ENCODE results near the gene SRD5A1. TPM values are rescaled to one million over a fixed set of nuclear protein-coding genes. Genes with fewer than 3 reads are reported as not detected.

SRD5A1 gene
- total RNA-seq, 4 donors from 2014 or later = 2.2 to 5.6 (median 3.4) TPM

DNA sequence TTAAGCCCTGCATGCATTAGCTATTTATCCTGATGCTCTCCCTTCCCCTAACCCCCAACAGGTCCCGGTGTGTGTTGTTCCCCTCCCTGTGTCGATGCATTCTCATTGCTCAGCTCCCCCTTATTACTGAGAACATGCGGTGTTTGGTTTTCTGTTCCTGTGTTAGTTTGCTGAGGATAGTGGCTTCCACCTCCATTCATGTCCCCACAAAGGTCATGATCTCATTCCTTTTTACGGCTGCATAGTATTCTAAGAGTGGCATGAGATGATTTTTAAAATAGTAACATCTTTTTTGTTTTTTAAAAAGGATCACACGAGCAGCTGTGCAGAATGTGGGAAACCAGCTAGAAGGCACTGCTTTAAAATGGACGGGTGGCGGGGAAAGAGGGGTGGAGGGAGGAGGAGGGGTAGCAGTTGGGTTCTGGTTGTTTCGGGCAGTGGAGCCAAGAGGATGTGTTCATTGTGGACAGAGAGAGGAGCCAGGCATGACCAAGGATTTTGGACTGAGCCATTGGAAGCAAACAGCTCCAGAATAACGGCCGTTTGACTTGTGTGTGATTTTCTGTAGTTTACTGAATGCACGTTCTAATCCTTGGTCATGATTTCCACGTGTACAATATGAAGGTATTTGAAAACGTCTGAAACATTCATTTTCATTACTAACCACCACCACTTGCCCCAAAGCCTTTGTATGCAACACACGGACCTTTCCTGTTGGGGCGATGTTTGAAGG is 78.3 kb downstream of the SRD5A1 start:
- peak overlapping the region; percentile 92 to 99 (median 96) for H3K27ac ChIP-seq
- WGBS, 2 donors (ENCODE audit: low coverage in 1 of 2) = 35 to 39% methylated on average over 13 to 14 of the region's 15 CpGs
- no peak for TF ChIP-seq POLR2AphosphoS5 (IDR thresholded peaks at IDR 0.05)
- TF ChIP-seq POLR2A (IDR thresholded peaks at IDR 0.05) = no peak
- no peak for TF ChIP-seq EP300 (IDR thresholded peaks at IDR 0.05)
- TF ChIP-seq, protein P1, sequence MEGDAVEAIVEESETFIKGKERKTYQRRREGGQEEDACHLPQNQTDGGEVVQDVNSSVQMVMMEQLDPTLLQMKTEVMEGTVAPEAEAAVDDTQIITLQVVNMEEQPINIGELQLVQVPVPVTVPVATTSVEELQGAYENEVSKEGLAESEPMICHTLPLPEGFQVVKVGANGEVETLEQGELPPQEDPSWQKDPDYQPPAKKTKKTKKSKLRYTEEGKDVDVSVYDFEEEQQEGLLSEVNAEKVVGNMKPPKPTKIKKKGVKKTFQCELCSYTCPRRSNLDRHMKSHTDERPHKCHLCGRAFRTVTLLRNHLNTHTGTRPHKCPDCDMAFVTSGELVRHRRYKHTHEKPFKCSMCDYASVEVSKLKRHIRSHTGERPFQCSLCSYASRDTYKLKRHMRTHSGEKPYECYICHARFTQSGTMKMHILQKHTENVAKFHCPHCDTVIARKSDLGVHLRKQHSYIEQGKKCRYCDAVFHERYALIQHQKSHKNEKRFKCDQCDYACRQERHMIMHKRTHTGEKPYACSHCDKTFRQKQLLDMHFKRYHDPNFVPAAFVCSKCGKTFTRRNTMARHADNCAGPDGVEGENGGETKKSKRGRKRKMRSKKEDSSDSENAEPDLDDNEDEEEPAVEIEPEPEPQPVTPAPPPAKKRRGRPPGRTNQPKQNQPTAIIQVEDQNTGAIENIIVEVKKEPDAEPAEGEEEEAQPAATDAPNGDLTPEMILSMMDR (IDR thresholded peaks at IDR 0.05) = peak in 1 of 4 experiments; percentile 24
- no peak for ATAC-seq
- no peaks in the 10 kb centered on the region for H3K9me3 ChIP-seq
- peaks cover under 1 to 31% (median 26%) of the 10 kb centered on the region in 3 donors for H3K4me1 ChIP-seq
- H3K27me3 ChIP-seq = no peaks in the 10 kb centered on the region
- H3K4me3 ChIP-seq = peak overlapping the region; percentile 65 to 89
- H3K36me3 ChIP-seq = no peaks in the 10 kb centered on the region

DNA sequence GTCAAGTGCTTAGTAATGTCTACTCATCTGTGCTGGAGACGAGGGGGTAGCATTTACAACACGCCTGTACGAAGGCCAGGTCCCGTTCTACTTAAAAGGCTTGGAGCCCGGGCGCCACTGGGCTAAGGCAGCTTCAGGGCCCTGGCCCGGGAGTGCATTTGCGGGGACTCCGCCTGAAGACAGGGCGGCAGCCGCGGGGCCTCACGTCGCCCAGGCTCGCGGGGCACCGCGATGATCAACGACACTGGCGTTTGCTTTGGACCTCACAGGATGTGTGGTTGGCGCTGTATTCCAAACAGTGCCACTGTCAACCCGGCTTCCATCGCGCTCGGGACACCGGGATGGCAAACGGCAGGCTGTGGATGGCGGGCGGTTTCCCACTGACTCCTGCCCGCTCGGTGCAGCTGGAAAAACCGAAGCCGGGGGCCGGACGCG is 78.9 kb downstream of the SRD5A1 start:
- H3K4me1 ChIP-seq = peaks cover 3 to 37% (median 31%) of the 10 kb centered on the region in 3 donors
- no CpG with 5 or more reads among the region's 36 CpGs for WGBS, 2 donors (ENCODE audit: low coverage in 1 of 2)
- no peak for ATAC-seq
- no peaks in the 10 kb centered on the region for H3K27me3 ChIP-seq
- H3K4me3 ChIP-seq = peak overlapping the region; percentile 65 to 89
- H3K27ac ChIP-seq = peak overlapping the region; percentile 92 to 99 (median 96)
- no peak for TF ChIP-seq POLR2AphosphoS5 (IDR thresholded peaks at IDR 0.05)
- no peak for TF ChIP-seq EP300 (IDR thresholded peaks at IDR 0.05)
- TF ChIP-seq, protein P1 (IDR thresholded peaks at IDR 0.05) = peak in 1 of 4 experiments; percentile 44
- peak in 1 of 2 donors; percentile 19 for TF ChIP-seq POLR2A (IDR thresholded peaks at IDR 0.05)
- no peaks in the 10 kb centered on the region for H3K9me3 ChIP-seq
- no peaks in the 10 kb centered on the region for H3K36me3 ChIP-seq

DNA sequence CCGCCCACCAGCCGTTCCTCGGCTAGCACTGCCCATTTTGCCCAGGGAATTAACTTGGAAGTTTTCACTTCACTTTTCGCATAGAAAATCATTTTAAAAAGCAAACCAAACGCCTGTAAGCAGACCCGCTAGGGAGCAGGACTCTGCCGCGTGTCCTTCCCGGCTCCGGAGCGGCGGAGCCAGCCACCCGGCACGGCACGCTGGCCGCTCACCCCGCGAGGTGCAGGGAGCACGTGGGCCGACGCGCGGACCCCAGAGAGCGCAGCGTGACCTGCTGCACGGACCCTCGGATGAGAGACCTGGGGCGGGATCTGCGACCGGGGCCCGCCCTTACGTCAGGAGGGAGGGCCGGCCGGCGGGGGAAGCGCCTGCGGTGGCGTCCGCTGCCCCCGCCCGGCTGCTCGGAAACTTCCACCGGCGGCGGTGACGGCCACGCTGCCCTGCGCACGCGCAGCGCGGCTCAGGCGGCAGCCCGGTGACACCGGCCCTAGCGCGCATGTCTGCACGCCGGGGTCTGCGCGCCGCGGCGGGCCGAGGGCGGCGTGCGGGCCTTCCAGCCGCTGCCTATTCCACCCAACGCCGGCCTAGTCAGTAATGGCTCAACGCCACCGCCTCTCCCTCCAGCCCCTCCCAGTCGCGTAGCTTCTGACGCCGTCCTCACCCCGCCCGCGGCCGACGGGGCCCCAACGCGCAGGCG is 79.5 kb downstream of the SRD5A1 start:
- H3K9me3 ChIP-seq = no peaks in the 10 kb centered on the region
- H3K27ac ChIP-seq = peak overlapping the region; percentile 92 to 99 (median 96)
- H3K4me1 ChIP-seq = peaks cover 3 to 42% (median 37%) of the 10 kb centered on the region in 3 donors
- no peaks in the 10 kb centered on the region for H3K27me3 ChIP-seq
- ATAC-seq = peak; percentile 94
- H3K36me3 ChIP-seq = no peaks in the 10 kb centered on the region
- peak overlapping the region; percentile 65 to 89 for H3K4me3 ChIP-seq
- whole genome bisulfite sequencing, 2 donors (ENCODE audit: low coverage in 1 of 2) = 0% methylated on average over 4 of the region's 85 CpGs; no CpG with 5 or more reads in 1 of the 2 donors
- TF ChIP-seq, protein P1 (IDR thresholded peaks at IDR 0.05) = peak in 2 of 4 experiments; percentile 13 to 32
- TF ChIP-seq EP300 (IDR thresholded peaks at IDR 0.05) (no peak), POLR2AphosphoS5 (IDR thresholded peaks at IDR 0.05) (peak; percentile 54), POLR2A (IDR thresholded peaks at IDR 0.05) (peak; percentile 51 to 53)

DNA sequence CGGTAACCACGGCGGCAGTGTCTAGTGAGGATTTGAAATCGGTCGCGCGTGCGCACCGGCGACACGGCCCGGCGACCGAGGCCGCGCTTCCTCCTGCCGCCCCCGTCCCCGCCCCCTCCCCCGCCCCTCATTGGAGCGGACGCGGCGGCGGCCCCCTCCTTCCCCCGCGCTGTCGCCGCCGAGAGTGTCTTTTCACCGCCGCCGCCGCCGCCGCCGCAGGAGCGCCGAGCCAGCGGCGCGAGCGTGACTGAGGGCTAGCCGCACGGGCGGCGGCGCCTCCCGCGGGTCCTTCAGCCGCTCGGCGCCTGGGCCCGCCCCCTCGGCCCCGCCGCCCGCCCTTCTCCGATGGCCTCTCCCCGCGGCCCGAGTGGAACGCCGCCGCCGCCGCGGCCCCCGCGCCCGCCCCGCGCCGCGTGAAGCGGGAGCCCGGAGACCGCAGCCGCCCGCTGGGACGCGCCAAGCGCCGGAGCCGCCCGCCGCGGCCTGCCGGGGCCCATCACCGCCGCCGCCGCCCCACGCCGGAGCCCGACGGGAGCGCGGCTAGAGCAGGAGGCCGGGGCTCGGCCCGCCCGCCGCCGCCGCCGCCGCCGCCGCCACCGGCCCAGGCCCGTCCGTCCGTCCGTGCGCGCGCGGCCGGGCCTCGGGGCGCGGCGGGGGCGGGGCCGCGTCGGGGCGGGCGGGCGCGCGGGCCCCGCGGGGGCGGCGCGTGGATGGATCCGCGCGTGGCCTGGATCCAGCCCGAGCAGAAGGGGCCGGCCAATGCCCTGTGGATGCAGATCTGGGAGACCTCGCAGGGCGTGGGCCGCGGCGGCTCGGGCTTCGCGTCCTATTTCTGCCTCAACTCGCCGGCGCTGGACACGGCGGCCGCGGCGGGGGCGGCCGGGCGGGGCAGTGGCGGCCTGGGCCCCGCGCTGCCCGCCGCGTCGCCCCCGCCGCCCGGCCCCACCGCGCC is 80.3 kb downstream of the SRD5A1 start, which contains the start of gene TENT4A:
Gene TENT4A (plus strand): TSS at position 159 of the 952 bp plus-strand sequence. CDS start 552 bp downstream, at position 711.
- peak within 1 kb of the TSS; percentile 92 to 99 (median 96) for H3K27ac ChIP-seq
- H3K36me3 ChIP-seq = no peaks in the 10 kb centered on the region
- no peaks in the 10 kb centered on the region for H3K27me3 ChIP-seq
- ATAC-seq = peak; percentile 31
- H3K4me3 ChIP-seq = peak within 1 kb of the TSS; percentile 65 to 89
- peaks cover 3 to 51% (median 45%) of the 10 kb centered on the region in 3 donors for H3K4me1 ChIP-seq
- TF ChIP-seq POLR2A (IDR thresholded peaks at IDR 0.05) (peak in 1 of 2 donors; percentile 11), EP300 (IDR thresholded peaks at IDR 0.05) (no peak)
- TF ChIP-seq, protein P1 (IDR thresholded peaks at IDR 0.05) = no peak
- no peaks in the 10 kb centered on the region for H3K9me3 ChIP-seq
- WGBS, 2 donors (ENCODE audit: low coverage in 1 of 2) = 0% methylated on average over 2 of the region's 174 CpGs; no CpG with 5 or more reads in 1 of the 2 donors

Data from gastroesophageal sphincter (tissue), 4 donors.